GM12865 (cell line): ENCODE data around the gene PHF13.

Experiments used
- DNase-seq: peaks from one replicate; pipeline ENCODE4 v3.0.0; 2010; ENCODE audit warnings: low read depth
- H3K4me3 ChIP-seq: 2 replicates; pipeline ENCODE4 v1.5.1; 2011; ENCODE audit warnings: mild to moderate bottlenecking, low read depth, low read length, control low read depth
- TF ChIP-seq, protein P1 (sequence below): IDR thresholded peaks from 2 replicates; pipeline ENCODE4 v1.5.1; 2011; ENCODE audit warnings: low read length, control low read depth, low read depth, inconsistent platforms; ENCODE audit not compliant: insufficient read depth; ENCODE audit errors: missing control alignments

PHF13 gene

DNA sequence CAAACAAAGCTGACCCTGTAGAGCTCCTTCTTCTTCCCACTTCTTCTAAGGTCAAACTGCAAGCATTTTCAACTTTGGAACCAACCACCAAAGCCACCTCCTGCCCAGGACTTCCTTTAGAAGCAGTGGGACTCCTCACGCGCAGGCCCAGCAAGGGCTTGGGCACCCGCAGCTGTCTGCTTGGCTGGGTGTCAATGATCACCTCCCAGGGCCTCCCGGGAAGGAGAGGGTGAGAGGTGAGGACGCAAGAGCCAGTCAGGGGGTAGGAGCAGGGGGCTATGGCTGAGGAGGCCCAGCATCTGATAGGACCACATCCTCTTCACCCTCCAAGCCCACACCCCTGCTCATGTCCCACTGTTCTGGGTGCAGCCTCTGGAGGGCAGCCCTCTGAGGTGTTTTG lies 21.1 kb upstream of the PHF13 start:
- H3K4me3 ChIP-seq = no peak overlapping the region
- no peak for DNase-seq
- TF ChIP-seq, protein P1, sequence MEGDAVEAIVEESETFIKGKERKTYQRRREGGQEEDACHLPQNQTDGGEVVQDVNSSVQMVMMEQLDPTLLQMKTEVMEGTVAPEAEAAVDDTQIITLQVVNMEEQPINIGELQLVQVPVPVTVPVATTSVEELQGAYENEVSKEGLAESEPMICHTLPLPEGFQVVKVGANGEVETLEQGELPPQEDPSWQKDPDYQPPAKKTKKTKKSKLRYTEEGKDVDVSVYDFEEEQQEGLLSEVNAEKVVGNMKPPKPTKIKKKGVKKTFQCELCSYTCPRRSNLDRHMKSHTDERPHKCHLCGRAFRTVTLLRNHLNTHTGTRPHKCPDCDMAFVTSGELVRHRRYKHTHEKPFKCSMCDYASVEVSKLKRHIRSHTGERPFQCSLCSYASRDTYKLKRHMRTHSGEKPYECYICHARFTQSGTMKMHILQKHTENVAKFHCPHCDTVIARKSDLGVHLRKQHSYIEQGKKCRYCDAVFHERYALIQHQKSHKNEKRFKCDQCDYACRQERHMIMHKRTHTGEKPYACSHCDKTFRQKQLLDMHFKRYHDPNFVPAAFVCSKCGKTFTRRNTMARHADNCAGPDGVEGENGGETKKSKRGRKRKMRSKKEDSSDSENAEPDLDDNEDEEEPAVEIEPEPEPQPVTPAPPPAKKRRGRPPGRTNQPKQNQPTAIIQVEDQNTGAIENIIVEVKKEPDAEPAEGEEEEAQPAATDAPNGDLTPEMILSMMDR = no peak

DNA sequence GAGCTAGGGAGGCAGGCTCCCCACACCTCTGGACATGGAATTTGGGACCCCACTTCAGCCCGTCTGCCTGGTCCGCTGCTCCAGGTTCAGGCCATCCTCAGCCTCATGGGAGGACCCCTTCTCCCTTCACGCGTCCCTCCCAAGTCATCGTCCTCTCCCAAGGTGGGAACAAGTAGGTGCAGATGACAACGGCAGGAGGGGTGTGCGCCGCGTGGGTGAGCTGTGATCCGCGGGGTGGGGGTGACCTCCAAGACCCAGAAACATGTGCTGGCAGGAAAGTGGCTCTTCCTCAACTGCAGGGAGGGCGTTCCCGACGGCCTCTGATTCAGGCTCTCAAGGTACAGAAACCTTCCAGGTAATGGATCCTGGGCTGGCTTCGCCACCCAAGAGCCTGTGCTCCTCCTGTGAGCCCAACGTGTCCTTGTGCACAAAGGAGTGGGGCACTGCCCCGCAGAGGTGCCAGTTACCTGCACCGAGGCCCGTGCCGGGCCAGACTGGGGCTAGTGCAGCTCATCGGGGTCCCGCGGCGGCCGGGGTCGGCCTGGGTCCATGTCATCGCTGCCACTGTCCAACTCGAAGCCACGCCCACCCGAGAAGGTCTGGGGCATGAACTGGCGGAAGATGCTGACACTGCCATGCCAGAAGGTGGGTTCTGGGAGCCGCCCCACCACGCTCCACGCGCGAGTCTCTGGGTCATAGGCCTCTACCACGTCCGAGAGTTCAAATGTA lies 20.5 kb upstream of the PHF13 start:
- TF ChIP-seq, protein P1 = no peak
- DNase-seq = no peak
- H3K4me3 ChIP-seq = no peak overlapping the region

DNA sequence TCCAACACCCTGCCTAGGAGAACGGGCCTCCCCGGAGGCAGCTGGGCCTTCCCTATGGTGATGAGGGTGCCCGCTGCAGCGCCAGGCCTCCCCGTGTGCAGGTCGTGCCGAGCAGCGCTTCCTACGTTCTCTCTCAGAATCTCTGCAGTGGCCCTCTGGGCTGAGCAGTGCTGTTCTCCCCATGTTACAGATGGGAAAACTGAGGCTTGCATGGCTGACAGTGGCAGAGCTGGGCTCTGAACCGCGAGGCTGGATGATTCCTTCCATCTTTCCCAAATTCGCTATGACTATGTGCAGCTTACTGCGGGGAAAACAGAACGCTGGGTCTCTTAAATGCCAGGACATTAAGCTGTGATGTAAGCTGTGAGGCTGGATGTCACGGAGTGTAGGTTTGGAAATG lies 19.7 kb upstream of the PHF13 start:
- H3K4me3 ChIP-seq = no peak overlapping the region
- DNase-seq = no peak
- TF ChIP-seq, protein P1 = no peak

DNA sequence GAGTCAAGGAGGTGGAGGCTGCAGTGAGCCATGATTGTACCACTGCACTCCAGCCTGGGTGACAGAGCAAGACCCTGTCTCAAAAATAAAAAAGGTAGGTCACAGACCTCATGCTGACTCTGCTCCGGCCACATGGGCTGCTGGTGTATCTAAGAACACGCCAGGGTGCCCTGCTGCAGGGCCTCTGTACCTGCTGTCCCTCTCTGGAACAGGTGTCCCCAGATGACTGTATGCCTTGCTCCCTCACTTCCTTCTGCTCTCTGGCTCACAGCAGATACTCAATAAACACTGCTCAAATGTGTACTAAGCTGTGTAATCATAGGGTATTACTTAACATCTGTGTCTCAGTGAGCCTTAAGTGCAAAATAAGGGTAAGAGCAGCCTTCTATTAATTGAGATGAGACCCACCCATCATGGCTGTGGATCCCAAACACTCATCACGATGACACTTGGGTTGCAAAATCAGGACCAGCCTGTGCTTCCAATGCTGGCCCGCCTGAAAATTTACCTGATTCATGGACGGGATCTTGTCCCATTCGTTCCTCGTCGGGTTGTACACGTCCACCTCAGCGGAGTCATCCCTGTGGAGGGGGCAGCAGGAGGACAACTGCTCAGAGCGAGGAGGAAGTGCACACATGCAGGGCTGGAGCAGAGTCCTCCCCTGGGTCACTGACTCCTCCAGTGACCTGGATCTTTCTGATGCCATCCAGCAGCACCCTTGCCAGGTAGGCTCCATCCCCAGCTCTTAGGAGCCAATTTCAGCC lies 18.4 kb upstream of the PHF13 start:
- TF ChIP-seq, protein P1 = no peak
- H3K4me3 ChIP-seq = no peak overlapping the region
- DNase-seq = no peak

DNA sequence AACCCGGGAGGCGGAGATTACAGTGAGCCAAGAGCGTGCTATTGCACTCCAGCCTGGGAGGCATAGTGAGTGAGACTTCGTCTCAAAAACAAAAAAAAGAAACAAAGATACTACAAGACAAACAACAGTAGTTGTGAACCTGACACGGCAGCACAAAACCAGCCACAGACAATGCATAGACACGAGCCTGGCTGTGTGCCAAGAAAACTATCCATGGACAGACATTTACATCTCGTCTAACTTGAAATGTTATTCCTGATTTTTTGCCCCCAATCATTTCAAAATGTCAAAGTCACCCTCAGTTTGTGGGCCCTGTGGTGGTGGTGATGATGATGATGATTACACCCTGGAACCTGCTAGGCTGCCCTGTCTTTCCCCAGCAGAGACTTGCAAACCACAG lies 17.2 kb upstream of the PHF13 start:
- TF ChIP-seq, protein P1 = no peak
- no peak overlapping the region for H3K4me3 ChIP-seq
- DNase-seq = no peak

DNA sequence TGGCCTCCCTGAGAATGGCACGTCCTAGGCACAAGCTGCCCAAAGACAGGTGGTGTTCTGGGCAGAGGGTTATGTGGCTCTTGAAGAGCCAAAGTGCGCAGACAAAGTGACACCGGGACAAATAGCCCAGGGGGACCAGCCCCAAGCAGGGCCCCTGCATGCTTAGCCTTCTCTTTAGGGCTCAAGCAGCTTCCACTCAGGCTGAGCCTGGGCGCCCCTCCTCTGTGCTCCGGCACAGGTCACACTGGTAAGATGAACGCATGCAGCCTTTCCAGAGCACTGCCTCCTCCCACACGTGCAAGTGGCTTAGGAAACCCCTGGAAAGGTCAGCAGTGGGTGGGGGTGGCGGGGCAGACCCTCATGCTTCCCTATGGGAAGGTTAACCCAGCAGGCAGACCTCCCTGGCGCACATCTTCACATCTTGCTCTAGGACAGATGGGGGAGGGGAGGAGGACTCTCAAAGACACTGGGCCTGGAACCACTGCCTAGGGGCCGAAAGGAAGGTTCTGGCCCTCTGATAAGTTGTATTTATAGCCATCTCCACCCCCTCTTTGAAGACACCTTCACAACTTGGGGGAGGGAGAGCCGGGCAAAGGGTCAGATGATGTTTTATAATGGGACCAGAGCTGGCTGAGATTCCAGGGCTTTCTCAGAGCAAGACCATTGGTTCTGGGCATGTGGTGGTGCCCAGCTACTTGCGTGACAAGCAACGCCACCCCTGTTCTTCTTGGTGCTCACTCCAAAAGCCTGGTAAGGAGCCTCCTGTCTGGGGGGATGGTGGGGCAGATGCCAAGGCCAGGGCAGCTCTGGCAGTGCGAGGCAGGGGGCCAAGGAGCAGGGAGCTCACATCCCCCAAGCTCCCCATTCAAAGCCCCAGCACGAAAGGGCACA lies 16.4 kb upstream of the PHF13 start:
- TF ChIP-seq, protein P1 = no peak
- no peak overlapping the region for H3K4me3 ChIP-seq
- no peak for DNase-seq
